ENCODE measurements around the gene GABRB1. TPM values are rescaled to one million over a fixed set of nuclear protein-coding genes. Genes with fewer than 3 reads are reported as not detected.

The GABRB1 gene
- total RNA-seq, 1 experiment from 2014 or later = not detected

DNA sequence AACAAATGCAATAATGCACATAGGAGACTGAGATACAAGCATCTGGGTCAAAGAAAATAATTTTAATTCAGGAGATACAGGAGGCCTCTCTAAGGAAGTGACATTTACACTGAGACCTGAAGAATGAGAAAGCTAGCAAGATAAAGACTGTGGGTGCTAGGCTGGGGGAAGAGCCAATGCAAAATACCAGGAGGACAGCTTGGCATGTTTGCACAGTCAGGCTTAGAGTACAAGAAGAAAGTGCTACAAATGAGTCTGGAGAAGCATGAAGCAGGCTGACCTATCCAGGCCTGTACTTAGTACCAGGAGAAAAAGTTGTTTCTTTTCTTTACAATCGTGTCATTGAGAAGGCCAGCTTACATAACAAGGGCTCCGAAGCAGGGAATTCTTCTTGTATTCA, 56.9 kb downstream of the GABRB1 start:
- BruUV-seq (replicated peaks) = no TSS peak
- H2AFZ ChIP-seq (ENCODE audit: low read depth, low read length, poor library complexity, severe bottlenecking) = no peak overlapping the region
- H3K4me3 ChIP-seq (replicated peaks in 1 of 2; ENCODE audit: low read depth in 1 of 2, low read length in 2 of 2) = no peak overlapping the region
- H4K20me1 ChIP-seq (ENCODE audit: insufficient read depth) = no peaks in the 10 kb centered on the region
- ATAC-seq (no peak), DNase-seq (ENCODE audit: low read depth, low spot score) (no peak)
- H3K36me3 ChIP-seq (ENCODE audit: control insufficient read depth in 1 of 2, insufficient read depth in 2 of 2, low read length in 2 of 2) = no peaks in the 10 kb centered on the region
- ChIA-PET CTCF (no interaction called here), POLR2A (no interaction called here), RAD21 (ENCODE audit: low non-redundant PET in 1 of 2, low total read pairs in 2 of 2, uncharacterized antibody in 2 of 2, unreplicated experiment in 2 of 2) (no interaction called here)
- no peaks in the 10 kb centered on the region for H3K79me2 ChIP-seq (ENCODE audit: insufficient read depth, low read length)
- TF ChIP-seq ZFX (IDR thresholded peaks at IDR 0.05) (no peak), ZNF274 (IDR thresholded peaks at IDR 0.05; ENCODE audit: low read depth, low read length) (no peak), RAD21 (IDR thresholded peaks at IDR 0.05; ENCODE audit: low read depth) (no peak), TCF7L2 (IDR thresholded peaks at IDR 0.05; ENCODE audit: borderline replicate concordance, extremely low read depth, insufficient read depth, insufficient read length) (no peak), CTCF (IDR thresholded peaks at IDR 0.05 in 2 of 3, conservative IDR thresholded peaks at IDR 0.05 in 1 of 3; ENCODE audit: borderline replicate concordance in 1 of 3, insufficient read depth in 1 of 3, low read depth in 2 of 3, low read length in 2 of 3) (no peak), MAX (IDR thresholded peaks at IDR 0.05) (no peak), POLR2AphosphoS5 (IDR thresholded peaks at IDR 0.05; ENCODE audit: low read depth, low read length) (no peak), ATF3 (IDR thresholded peaks at IDR 0.05) (no peak), EZH2phosphoT487 (IDR thresholded peaks at IDR 0.05; ENCODE audit: borderline replicate concordance) (no peak), JUND (IDR thresholded peaks at IDR 0.05) (no peak), YY1 (IDR thresholded peaks at IDR 0.05; ENCODE audit: extremely low read depth, insufficient replicate concordance, low read depth, low read length) (no peak), SRF (IDR thresholded peaks at IDR 0.05; ENCODE audit: low read depth) (no peak), ZBTB33 (IDR thresholded peaks at IDR 0.05; ENCODE audit: extremely low read depth, insufficient replicate concordance, low read length) (no peak), ELF1 (IDR thresholded peaks at IDR 0.05; ENCODE audit: borderline replicate concordance, low read depth) (no peak), EGR1 (IDR thresholded peaks at IDR 0.05; ENCODE audit: low read depth) (no peak), SIN3A (IDR thresholded peaks at IDR 0.05; ENCODE audit: low read depth) (no peak)
- no peak overlapping the region for H3K27ac ChIP-seq (ENCODE audit: low read depth, low read length)
- no peaks in the 10 kb centered on the region for H3K9me2 ChIP-seq (ENCODE audit: insufficient read depth)
- no peak overlapping the region for H3K9ac ChIP-seq (ENCODE audit: low read length)
- H3K9me3 ChIP-seq (ENCODE audit: control insufficient read depth in 1 of 2, insufficient read depth in 1 of 2, low read depth in 1 of 2, low read length in 2 of 2) = no peaks in the 10 kb centered on the region
- no peaks in the 10 kb centered on the region for H3K4me1 ChIP-seq (ENCODE audit: control insufficient read depth in 1 of 2, insufficient read depth in 2 of 2, low read length in 2 of 2)
- no peaks in the 10 kb centered on the region for H3K27me3 ChIP-seq (ENCODE audit: insufficient read depth, low read length)
- H3K4me2 ChIP-seq (ENCODE audit: low read length) = no peak overlapping the region
- intact Hi-C loops (cut with micrococcal nuclease) = no loop called here

All from HCT116 (cell line).